Heart left ventricle (tissue), 13 donors: Measurements from ENCODE around the gene ZMAT3.

ENCODE experiments used
- CTCF ChIP-seq, 12 donors: fragments of 200-600 bp; sonication (generic) in 4 of 12; IDR thresholded peaks; one replicate each; pipeline versions ENCODE4 v1.5.0 to v1.8.0; 2018 to 2022; ENCODE audit warnings: antibody characterized with exemption in 12 of 12, mild to moderate bottlenecking in 5 of 12
- POLR2A ChIP-seq, 2 donors: fragments of 450-650 bp; IDR thresholded peaks; one replicate each; pipeline ENCODE4 v1.6.1; 2017; ENCODE audit warnings: antibody characterized with exemption in 2 of 2, mild to moderate bottlenecking in 2 of 2, moderate library complexity in 2 of 2
- donor health status: ischemic (EF 13 %, LVEDD 7.1; RV severe dilation, severe dysfunction).
- donor health status: DM: no; HTN: yes; CAD: no.
- donor health status: DM: no; HTN: no; CAD: no.
- donor health status: ischemic (EF 25% LVEDD 6.9; RV normal size, moderate dysfunction).
- donor health status: ischemic (EF 25% LVEDD 5.7; RV mildly dilated, moderate dysfunction).
- donor health status: ischemic (EF 35%, LVEDD 5.7; RV mildly dilated, moderate dysfunction).
- donor health status: nonischemic (EF 11% LVEDD 7.7; RV severe dilation, severe dysfunction).
- donor health status: DM: yes; HTN: yes; CAD: no.
- donor health status: PGD.
- donor health status: ischemic (EF 29% LVEDD 5.4; RV normal size, mild dysfunction).
- donor health status: nonischemic (EF 23%, LVEDD 6.1; RV moderate dilation, normal function).

GRCh38 chr3:179035232-179035631 lies 36.4 kb downstream of the ZMAT3 start:
- TF ChIP-seq CTCF (IDR thresholded peaks at IDR 0.05) = no peak
- TF ChIP-seq POLR2A (IDR thresholded peaks at IDR 0.05) = no peak
